Ecto neural progenitor cell (in vitro differentiated cells): ENCODE results near the gene ENPP4.
"Not testable (repeated sequence)": the region's sequence is repeated elsewhere in the genome, so short reads cannot be mapped to it uniquely, and the experiment has no call there.

Experiments
- DNase-seq: peaks from one replicate; pipeline ENCODE4 v3.0.0-alpha.2; 2018; ENCODE audit warnings: low spot score

The ENPP4 gene

GRCh38 chr6:46129629-46130511 is at the start of gene ENPP4:
ENPP4 (plus strand) TSS chr6:46129989; CDS start chr6:46139584, 9,595 bp downstream.
- DNase-seq = peak; percentile 93

- DNase-seq = no peak
These were observed 49.7 kb upstream of the ENPP4 start for GRCh38 chr6:46080111-46080510.

GRCh38 chr6:46085688-46086087 is 44.1 kb upstream of the ENPP4 start:
- not testable (repeated sequence) for DNase-seq

GRCh38 chr6:46090115-46091079 is 39.4 kb upstream of the ENPP4 start:
- peak; percentile 57 for DNase-seq

- no peak for DNase-seq
These were observed 38.7 kb upstream of the ENPP4 start for GRCh38 chr6:46091080-46091478.

GRCh38 chr6:46095251-46095650 is 34.5 kb upstream of the ENPP4 start:
- DNase-seq = no peak

GRCh38 chr6:46097366-46097765 is 32.4 kb upstream of the ENPP4 start:
- DNase-seq = no peak

- DNase-seq = no peak
These were observed 31.1 kb upstream of the ENPP4 start for GRCh38 chr6:46098678-46099077.

GRCh38 chr6:46099952-46100351 is 29.8 kb upstream of the ENPP4 start:
- no peak for DNase-seq

GRCh38 chr6:46102123-46102522 is 27.7 kb upstream of the ENPP4 start:
- no peak for DNase-seq

GRCh38 chr6:46103441-46104115 is 26.2 kb upstream of the ENPP4 start:
- no peak for DNase-seq

GRCh38 chr6:46104209-46104608 is 25.6 kb upstream of the ENPP4 start:
- no peak for DNase-seq

- no peak for DNase-seq
These were observed 24.2 kb upstream of the ENPP4 start for GRCh38 chr6:46105568-46105967.

- no peak for DNase-seq
These were observed 16.4 kb upstream of the ENPP4 start for GRCh38 chr6:46113370-46113769.

GRCh38 chr6:46115634-46116033 is 14.2 kb upstream of the ENPP4 start:
- no peak for DNase-seq

- no peak for DNase-seq
These were observed 13.5 kb upstream of the ENPP4 start for GRCh38 chr6:46116289-46116688.

- no peak for DNase-seq
These were observed 11.6 kb upstream of the ENPP4 start for GRCh38 chr6:46118157-46118556.

GRCh38 chr6:46118836-46119235 is 11.0 kb upstream of the ENPP4 start:
- DNase-seq = no peak

- DNase-seq = not testable (repeated sequence)
These were observed 10.1 kb upstream of the ENPP4 start for GRCh38 chr6:46119679-46120078.

- DNase-seq = no peak
These were observed 1.3 kb upstream of the ENPP4 start for GRCh38 chr6:46128476-46128875.

GRCh38 chr6:46129291-46129628 is 529 bp upstream of the ENPP4 start:
- DNase-seq = no peak

GRCh38 chr6:46130666-46131065 is 877 bp downstream of the ENPP4 start:
- DNase-seq = no peak
